ENCODE measurements around the gene LMOD2.

DNA sequence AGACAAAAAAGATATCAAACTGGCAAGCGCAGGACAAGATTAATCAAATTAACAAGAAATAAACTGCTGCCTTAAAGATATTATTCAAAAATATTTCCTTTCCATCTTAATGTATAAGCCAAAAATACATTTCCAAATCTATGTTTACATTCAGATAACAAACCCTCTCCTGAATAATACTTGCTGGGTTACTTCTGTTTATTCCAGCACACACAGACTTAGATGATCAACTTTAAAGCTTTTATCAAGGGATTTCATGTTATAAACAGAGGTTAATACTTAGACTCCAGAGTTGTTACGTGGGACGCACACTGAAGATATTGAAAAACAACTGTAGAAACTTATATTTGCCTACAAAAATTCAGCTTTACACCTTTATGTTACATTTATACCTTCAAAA, 33.6 kb downstream of the LMOD2 start:
- no peak for TF ChIP-seq EP300 (IDR thresholded peaks at IDR 0.05)
- TF ChIP-seq HDAC2 (IDR thresholded peaks at IDR 0.05): no peak
- TF ChIP-seq, protein P1, sequence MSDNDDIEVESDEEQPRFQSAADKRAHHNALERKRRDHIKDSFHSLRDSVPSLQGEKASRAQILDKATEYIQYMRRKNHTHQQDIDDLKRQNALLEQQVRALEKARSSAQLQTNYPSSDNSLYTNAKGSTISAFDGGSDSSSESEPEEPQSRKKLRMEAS (IDR thresholded peaks at IDR 0.05): no peak
- TF ChIP-seq, protein P2, sequence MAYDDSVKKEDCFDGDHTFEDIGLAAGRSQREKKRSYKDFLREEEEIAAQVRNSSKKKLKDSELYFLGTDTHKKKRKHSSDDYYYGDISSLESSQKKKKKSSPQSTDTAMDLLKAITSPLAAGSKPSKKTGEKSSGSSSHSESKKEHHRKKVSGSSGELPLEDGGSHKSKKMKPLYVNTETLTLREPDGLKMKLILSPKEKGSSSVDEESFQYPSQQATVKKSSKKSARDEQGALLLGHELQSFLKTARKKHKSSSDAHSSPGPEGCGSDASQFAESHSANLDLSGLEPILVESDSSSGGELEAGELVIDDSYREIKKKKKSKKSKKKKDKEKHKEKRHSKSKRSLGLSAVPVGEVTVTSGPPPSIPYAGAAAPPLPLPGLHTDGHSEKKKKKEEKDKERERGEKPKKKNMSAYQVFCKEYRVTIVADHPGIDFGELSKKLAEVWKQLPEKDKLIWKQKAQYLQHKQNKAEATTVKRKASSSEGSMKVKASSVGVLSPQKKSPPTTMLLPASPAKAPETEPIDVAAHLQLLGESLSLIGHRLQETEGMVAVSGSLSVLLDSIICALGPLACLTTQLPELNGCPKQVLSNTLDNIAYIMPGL (CRISPR knock-in tag; IDR thresholded peaks at IDR 0.05; ENCODE audit: borderline replicate concordance): no peak
- TF ChIP-seq, protein P3, sequence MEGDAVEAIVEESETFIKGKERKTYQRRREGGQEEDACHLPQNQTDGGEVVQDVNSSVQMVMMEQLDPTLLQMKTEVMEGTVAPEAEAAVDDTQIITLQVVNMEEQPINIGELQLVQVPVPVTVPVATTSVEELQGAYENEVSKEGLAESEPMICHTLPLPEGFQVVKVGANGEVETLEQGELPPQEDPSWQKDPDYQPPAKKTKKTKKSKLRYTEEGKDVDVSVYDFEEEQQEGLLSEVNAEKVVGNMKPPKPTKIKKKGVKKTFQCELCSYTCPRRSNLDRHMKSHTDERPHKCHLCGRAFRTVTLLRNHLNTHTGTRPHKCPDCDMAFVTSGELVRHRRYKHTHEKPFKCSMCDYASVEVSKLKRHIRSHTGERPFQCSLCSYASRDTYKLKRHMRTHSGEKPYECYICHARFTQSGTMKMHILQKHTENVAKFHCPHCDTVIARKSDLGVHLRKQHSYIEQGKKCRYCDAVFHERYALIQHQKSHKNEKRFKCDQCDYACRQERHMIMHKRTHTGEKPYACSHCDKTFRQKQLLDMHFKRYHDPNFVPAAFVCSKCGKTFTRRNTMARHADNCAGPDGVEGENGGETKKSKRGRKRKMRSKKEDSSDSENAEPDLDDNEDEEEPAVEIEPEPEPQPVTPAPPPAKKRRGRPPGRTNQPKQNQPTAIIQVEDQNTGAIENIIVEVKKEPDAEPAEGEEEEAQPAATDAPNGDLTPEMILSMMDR (IDR thresholded peaks at IDR 0.05): no peak
- no peak for TF ChIP-seq POLR2A (IDR thresholded peaks at IDR 0.05; ENCODE audit: low read length)
- TF ChIP-seq KDM1A (IDR thresholded peaks at IDR 0.05; ENCODE audit: low read depth): no peak

Measured in A549 (cell line).